Psoas muscle (tissue), 8 donors: Measurements from ENCODE around the gene C11orf24. TPM values are rescaled to one million over a fixed set of nuclear protein-coding genes. Genes with fewer than 3 reads are reported as not detected.

Experiments
- ATAC-seq, 4 donors: fragments of 200-7000 bp; cut with Tn5 transposase; one replicate each; pipeline ENCODE4 v1.9.1; 2020; ENCODE audit warnings: moderate library complexity in 3 of 4, mild to moderate bottlenecking in 2 of 4
- DNase-seq, 2 donors: peaks; one replicate each; pipeline ENCODE4 v3.0.0-alpha.2; 2020
- H3K27ac ChIP-seq: fragments of 200-600 bp; one replicate; pipeline ENCODE4 v1.8.0; 2022
- H3K27me3 ChIP-seq, 3 donors: fragments of 200-600 bp in 1 of 3; one replicate each; pipeline versions ENCODE4 v1.6.1 to v1.8.0; 2013 to 2022; ENCODE audit warnings: low read length in 2 of 3, mild to moderate bottlenecking in 2 of 3, moderate library complexity in 1 of 3; ENCODE audit not compliant: insufficient read depth in 3 of 3
- H3K36me3 ChIP-seq, 2 donors: fragments of 200-600 bp in 1 of 2; one replicate each; pipeline versions ENCODE4 v1.6.1 to v1.8.0; 2013 to 2022; ENCODE audit warnings: low read depth in 1 of 2, mild to moderate bottlenecking in 1 of 2, moderate library complexity in 1 of 2; ENCODE audit not compliant: insufficient read depth in 1 of 2
- H3K4me1 ChIP-seq: fragments of 200-600 bp; one replicate; pipeline ENCODE4 v1.8.0; 2022
- H3K4me3 ChIP-seq: fragments of 200-600 bp; one replicate; pipeline ENCODE4 v1.8.0; 2022; ENCODE audit warnings: mild to moderate bottlenecking
- H3K9me3 ChIP-seq: fragments of 200-600 bp; one replicate; pipeline ENCODE4 v1.8.0; 2022
- WGBS, 3 donors: extraction: QIAGEN DNeasy Blood & Tissue Kit; methylation state at CpG; one replicate each; pipeline versions ENCODE4 v1.1.6 to v1.1.7; 2013; 5-methylcytosine and 5-hydroxymethylcytosine counted together
- intact Hi-C, 2 donors: fragments of 100-400 bp; cut with DNase I; formaldehyde crosslinking; loops; one replicate each; pipeline versions ENCODE4 v1.11.0 to v1.14.2; 2022
- polyA plus RNA-seq, 3 donors: library from polyadenylated mRNA; stranded (reverse); fragments of 200-250 nt; gene quantifications; one replicate each; pipeline ENCODE4 v1.2.3, GENCODE V29; 2013
- total RNA-seq, 4 donors: library from RNA; stranded (reverse); fragmentation: NEBNext Ultra II Directional in 2 of 4; extraction: Animal tissue kit (Norgen Biotek cat#: 25700) in 2 of 4; gene quantifications; one replicate each; pipeline versions ENCODE4 v1.2.1 to v1.2.4, GENCODE V29; 2021 to 2023
- TF ChIP-seq, protein P1 (sequence below): fragments of 200-600 bp; IDR thresholded peaks from one replicate; pipeline ENCODE4 v1.8.0; 2022; ENCODE audit warnings: antibody characterized with exemption
- donor health status: healthy with polysubstance abuse.
- donor health status: DM: no; HTN: no; CAD: no; lungs with moderate emphysema.
- donor health status: Bipolar disorder and iron deficiency.
- donor health status: healthy.
- donor health status: DM: yes; HTN: yes; CAD: no.
- donor health status: DM: no; HTN: no; CAD: no.
- donor health status: DM: no; HTN: no; CAD: no.
- donor health status: DM: yes; HTN: yes; CAD: no.

The C11orf24 gene
- total and polyA plus RNA-seq, 7 donors: 9.0 to 49.8 (median 20.7) TPM

DNA sequence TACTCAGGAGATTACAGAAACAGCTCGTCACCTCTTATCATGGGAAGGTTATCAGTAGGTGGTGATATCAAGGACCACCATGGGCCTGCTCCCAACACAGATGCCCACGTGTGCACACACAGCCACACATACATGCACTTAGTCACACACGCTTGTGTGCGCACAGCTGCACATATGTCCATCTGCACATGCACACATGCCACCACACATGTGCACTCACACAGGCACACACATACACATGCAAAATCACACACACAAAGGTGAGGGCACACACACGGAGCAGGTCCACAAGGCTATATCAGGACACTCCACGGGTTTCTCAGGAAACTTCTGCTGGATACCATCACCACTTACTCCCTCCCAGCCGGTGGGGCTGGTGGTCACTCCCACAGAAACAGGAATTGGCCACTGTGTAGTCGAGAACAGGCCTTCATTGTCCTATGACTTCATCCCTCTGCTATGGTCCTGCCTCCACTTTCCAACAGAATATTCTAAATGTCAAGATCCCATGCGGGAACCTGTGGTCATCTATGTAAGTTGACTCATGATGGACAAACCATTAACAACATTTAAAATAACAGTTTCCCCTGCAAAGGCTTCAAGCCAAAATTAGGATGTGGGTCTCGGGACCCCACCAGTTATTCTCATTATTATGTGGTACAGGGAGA is 2.2 kb downstream of the C11orf24 start:
- Histone ChIP-seq H3K9me3 (no peaks in the 10 kb centered on the region), H3K27ac (peak overlapping the region; percentile 67), H3K36me3 (peaks cover 4 to 36% of the 10 kb centered on the region in 2 donors), H3K4me1 (peaks cover 25% of the 10 kb centered on the region), H3K4me3 (peak overlapping the region; percentile 72), H3K27me3 (no peaks in the 10 kb centered on the region)
- ATAC-seq (peak in 1 of 4 donors; percentile 17), DNase-seq (no peak)
- intact Hi-C loops: loop anchor here in 1 of 2 donors (5.0 kb wide), 1 partner anchor 113 kb away; no protein-coding TSS in a partner anchor
- TF ChIP-seq, protein P1, sequence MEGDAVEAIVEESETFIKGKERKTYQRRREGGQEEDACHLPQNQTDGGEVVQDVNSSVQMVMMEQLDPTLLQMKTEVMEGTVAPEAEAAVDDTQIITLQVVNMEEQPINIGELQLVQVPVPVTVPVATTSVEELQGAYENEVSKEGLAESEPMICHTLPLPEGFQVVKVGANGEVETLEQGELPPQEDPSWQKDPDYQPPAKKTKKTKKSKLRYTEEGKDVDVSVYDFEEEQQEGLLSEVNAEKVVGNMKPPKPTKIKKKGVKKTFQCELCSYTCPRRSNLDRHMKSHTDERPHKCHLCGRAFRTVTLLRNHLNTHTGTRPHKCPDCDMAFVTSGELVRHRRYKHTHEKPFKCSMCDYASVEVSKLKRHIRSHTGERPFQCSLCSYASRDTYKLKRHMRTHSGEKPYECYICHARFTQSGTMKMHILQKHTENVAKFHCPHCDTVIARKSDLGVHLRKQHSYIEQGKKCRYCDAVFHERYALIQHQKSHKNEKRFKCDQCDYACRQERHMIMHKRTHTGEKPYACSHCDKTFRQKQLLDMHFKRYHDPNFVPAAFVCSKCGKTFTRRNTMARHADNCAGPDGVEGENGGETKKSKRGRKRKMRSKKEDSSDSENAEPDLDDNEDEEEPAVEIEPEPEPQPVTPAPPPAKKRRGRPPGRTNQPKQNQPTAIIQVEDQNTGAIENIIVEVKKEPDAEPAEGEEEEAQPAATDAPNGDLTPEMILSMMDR: no peak
- WGBS, 3 donors: 47 to 54% (median 53%) methylated on average over 10 of the region's 10 CpGs

DNA sequence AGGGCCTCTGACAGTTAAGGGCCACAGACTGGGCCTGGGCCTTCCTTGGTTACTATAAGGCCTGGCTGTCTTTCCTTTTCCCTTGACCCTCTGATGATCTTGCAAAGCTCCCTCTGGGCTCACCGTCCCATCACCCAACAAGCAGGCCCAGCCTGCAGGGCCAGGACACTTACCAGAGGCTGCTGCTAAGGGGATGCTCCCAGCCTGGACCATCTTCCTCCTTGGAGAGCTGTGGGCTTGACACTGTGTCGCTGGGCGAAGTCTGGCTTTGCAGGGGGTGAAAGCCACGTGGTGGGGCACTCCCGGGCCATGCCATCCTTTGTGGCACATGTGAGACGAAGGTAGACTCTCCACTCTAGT is 3.9 kb downstream of the C11orf24 start:
- Histone ChIP-seq H3K36me3 (peaks cover 4 to 48% of the 10 kb centered on the region in 2 donors), H3K4me3 (no peak overlapping the region), H3K4me1 (peaks cover 25% of the 10 kb centered on the region), H3K9me3 (no peaks in the 10 kb centered on the region), H3K27ac (no peak overlapping the region), H3K27me3 (no peaks in the 10 kb centered on the region)
- ATAC-seq (no peak), DNase-seq (no peak)
- WGBS, 3 donors: 88 to 99% (median 92%) methylated on average over 6 of the region's 6 CpGs
- TF ChIP-seq, protein P1: no peak
- intact Hi-C loops: no loop called here

DNA sequence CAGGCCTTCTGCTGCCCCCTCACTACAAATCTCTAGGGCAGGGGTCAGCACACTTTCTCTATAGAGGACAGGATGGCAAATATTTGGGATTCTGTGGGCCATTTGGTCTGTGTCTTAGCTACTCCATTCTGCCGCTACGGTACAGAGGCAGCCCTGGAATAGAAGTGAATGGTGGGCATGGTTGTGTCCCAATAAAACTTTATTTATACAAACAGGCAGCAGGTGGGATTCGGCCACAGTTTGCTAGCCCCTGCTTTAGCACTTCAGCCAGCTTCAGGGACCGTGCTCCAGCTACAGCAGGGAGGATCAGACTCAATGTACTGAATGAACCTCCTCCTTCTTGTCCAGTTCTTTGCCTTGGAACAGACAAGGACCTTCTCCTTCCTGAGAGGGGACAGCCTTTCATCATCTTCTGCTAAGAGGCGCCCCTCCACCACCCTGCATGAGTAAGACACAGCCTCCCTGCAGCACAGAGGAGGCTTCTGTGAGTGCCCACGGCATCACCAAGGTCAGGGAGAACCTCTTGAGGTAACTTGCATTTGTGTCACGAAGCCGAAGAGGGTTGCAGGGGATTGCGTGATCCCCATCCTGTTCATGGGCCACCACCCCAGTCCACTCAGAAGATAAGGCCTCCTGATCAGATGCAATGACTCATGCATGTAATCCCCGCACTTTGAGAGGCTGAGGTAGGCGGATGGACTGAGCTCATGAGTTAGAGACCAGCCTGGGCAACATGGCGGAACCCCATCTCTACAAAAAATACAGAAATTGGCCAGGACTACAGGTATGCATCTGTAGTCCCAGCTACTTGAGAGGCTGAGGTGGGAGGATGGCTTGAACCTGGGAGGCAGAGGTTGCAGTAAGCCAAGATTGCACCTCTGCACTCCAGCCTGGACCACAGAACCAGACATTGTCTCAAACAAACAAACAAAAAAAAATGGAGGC is 4.6 kb downstream of the C11orf24 start:
- ATAC-seq (no peak), DNase-seq (no peak)
- Histone ChIP-seq H3K36me3 (peaks cover 4 to 54% of the 10 kb centered on the region in 2 donors), H3K4me3 (no peak overlapping the region), H3K4me1 (peaks cover 22% of the 10 kb centered on the region), H3K27ac (no peak overlapping the region), H3K9me3 (no peaks in the 10 kb centered on the region), H3K27me3 (no peaks in the 10 kb centered on the region)
- WGBS, 3 donors: 95 to 98% (median 96%) methylated on average over 12 of the region's 12 CpGs
- intact Hi-C loops: no loop called here
- TF ChIP-seq, protein P1: no peak

DNA sequence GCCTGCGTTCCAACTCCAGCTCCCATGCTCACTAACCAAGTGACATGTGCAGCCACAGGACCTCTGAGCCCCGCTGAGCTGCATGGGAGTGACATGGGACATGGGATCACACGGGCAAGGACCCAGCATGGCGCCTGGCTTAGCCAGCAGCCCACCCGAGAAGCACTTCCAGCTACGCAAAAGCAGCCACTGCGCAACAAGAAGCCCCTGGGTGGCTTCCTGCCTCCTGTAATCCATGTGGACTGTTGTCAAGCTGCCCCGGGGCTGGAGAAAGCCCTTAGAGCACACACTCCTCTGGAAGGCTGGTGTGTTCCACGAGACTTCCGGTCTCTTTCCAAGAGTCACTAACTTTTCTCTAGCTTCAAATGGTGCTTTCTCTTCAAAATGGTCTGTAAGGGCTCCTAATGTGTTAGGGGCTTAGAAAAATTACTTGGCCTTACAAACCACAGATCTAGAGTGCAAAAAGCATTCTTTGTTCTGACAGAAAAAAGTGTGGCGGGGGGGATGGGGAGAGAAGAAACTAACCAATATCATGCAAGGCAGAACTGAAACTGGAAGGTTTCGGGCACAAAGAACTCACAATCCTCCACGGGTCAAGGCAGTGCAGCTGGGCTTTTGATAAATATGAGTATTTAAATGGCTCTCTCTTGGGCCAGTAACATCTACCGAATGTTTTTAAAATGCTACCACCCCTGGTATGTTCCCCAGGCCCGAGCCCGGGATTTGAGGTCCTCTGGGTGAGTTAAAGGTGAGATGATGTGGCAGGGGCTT is 5.5 kb downstream of the C11orf24 start:
- H3K27ac ChIP-seq: no peak overlapping the region
- TF ChIP-seq, protein P1: no peak
- intact Hi-C loops: no loop called here
- peaks cover 22% of the 10 kb centered on the region for H3K4me1 ChIP-seq
- ATAC-seq (no peak), DNase-seq (no peak)
- H3K4me3 ChIP-seq: no peak overlapping the region
- H3K36me3 ChIP-seq: peaks cover 4 to 64% of the 10 kb centered on the region in 2 donors
- H3K9me3 ChIP-seq: no peaks in the 10 kb centered on the region
- 88 to 93% (median 89%) methylated on average over 16 of the region's 16 CpGs for WGBS, 3 donors
- H3K27me3 ChIP-seq: no peaks in the 10 kb centered on the region
